ENCODE measurements around the gene IGDCC3. TPM values are rescaled to one million over a fixed set of nuclear protein-coding genes. Genes with fewer than 3 reads are reported as not detected.

Gene IGDCC3
- total RNA-seq, 4 donors from 2014 or later = not detected

DNA sequence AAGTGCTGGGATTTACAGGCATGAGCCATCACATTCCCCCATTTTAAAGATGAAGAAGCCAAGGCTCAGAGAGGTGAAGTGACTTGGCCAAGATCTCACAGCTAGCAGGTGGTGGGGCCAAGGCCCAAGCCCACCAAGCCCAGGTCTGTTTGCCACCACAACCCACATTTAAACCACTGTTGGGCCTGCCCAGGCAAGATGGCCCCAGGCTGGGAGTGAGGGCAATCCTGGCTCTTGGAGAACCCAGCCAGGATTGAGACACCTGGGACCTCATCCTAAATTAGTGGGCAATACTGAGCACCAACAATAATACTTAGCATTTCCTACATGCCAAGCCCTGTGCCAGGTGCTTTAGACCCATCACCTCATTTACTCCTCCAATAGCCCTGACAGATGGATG lies 6.9 kb downstream of the IGDCC3 start:
- no peaks in the 10 kb centered on the region for H3K9me3 ChIP-seq
- no peak overlapping the region for H3K27ac ChIP-seq
- TF ChIP-seq POLR2A (IDR thresholded peaks at IDR 0.05) = no peak
- TF ChIP-seq EP300 (IDR thresholded peaks at IDR 0.05) = no peak
- TF ChIP-seq POLR2AphosphoS5 (IDR thresholded peaks at IDR 0.05) = no peak
- TF ChIP-seq, protein P1, sequence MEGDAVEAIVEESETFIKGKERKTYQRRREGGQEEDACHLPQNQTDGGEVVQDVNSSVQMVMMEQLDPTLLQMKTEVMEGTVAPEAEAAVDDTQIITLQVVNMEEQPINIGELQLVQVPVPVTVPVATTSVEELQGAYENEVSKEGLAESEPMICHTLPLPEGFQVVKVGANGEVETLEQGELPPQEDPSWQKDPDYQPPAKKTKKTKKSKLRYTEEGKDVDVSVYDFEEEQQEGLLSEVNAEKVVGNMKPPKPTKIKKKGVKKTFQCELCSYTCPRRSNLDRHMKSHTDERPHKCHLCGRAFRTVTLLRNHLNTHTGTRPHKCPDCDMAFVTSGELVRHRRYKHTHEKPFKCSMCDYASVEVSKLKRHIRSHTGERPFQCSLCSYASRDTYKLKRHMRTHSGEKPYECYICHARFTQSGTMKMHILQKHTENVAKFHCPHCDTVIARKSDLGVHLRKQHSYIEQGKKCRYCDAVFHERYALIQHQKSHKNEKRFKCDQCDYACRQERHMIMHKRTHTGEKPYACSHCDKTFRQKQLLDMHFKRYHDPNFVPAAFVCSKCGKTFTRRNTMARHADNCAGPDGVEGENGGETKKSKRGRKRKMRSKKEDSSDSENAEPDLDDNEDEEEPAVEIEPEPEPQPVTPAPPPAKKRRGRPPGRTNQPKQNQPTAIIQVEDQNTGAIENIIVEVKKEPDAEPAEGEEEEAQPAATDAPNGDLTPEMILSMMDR (IDR thresholded peaks at IDR 0.05) = no peak
- H3K4me3 ChIP-seq = no peak overlapping the region
- H3K27me3 ChIP-seq = peaks cover 32% of the 10 kb centered on the region
- DNase-seq (ENCODE audit: low spot score in 2 of 2) = no peak
- no peaks in the 10 kb centered on the region for H3K36me3 ChIP-seq
- no peaks in the 10 kb centered on the region for H3K4me1 ChIP-seq

DNA sequence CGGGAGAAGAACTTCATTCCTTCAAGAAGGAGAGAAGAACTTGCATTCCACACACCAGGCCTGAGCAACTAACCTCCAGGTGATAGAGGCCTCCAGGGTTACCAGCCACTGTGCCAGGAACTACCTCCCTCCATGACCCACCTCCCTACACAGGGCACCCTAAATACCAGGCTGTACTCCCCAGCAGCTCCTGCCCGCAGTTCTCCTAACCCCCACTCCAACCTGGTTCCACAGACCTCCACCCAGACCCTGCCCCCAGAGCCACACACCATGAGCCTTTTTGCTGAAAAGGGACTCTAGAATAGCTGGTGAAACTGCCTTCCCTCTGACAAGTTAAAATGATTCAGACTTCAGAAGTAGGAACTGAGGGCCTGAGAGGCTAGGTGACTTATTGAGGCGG lies 8.2 kb downstream of the IGDCC3 start:
- no peak for DNase-seq (ENCODE audit: low spot score in 2 of 2)
- 87% methylated on average over 3 of the region's 3 CpGs for WGBS

DNA sequence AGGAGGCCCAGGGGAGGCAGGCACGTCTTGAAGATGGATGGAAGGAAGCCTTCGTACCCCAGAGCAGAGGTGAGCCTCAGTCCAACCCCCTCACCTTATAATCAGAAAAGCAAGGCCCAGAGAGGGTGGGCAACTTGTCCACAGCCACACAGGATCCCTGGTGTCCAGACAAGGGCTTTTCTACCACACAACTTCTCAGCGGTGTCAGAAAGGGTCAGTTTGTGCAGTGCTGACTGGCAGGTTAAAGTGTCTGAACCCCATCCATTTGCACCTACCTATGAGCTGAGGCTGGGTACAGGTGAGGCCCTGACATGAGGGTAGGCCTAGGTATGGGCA lies 8.6 kb downstream of the IGDCC3 start:
- Histone ChIP-seq H3K9me3 (no peaks in the 10 kb centered on the region), H3K4me1 (no peaks in the 10 kb centered on the region), H3K4me3 (no peak overlapping the region), H3K27me3 (peaks cover 23% of the 10 kb centered on the region), H3K27ac (no peak overlapping the region), H3K36me3 (no peaks in the 10 kb centered on the region)
- WGBS = 93% methylated on average over 3 of the region's 3 CpGs
- no peak for DNase-seq (ENCODE audit: low spot score in 2 of 2)
- TF ChIP-seq EP300 (IDR thresholded peaks at IDR 0.05) = no peak

More for the DNA sequence above, 8.2 kb downstream of the IGDCC3 start:
- H3K27ac ChIP-seq = no peak overlapping the region
- TF ChIP-seq POLR2AphosphoS5 (IDR thresholded peaks at IDR 0.05) (no peak), EP300 (IDR thresholded peaks at IDR 0.05) (no peak)
- TF ChIP-seq, protein P1 (IDR thresholded peaks at IDR 0.05) = no peak
- no peaks in the 10 kb centered on the region for H3K9me3 ChIP-seq
- H3K4me1 ChIP-seq = no peaks in the 10 kb centered on the region
- peaks cover 26% of the 10 kb centered on the region for H3K27me3 ChIP-seq
- no peaks in the 10 kb centered on the region for H3K36me3 ChIP-seq
- H3K4me3 ChIP-seq = no peak overlapping the region

DNA sequence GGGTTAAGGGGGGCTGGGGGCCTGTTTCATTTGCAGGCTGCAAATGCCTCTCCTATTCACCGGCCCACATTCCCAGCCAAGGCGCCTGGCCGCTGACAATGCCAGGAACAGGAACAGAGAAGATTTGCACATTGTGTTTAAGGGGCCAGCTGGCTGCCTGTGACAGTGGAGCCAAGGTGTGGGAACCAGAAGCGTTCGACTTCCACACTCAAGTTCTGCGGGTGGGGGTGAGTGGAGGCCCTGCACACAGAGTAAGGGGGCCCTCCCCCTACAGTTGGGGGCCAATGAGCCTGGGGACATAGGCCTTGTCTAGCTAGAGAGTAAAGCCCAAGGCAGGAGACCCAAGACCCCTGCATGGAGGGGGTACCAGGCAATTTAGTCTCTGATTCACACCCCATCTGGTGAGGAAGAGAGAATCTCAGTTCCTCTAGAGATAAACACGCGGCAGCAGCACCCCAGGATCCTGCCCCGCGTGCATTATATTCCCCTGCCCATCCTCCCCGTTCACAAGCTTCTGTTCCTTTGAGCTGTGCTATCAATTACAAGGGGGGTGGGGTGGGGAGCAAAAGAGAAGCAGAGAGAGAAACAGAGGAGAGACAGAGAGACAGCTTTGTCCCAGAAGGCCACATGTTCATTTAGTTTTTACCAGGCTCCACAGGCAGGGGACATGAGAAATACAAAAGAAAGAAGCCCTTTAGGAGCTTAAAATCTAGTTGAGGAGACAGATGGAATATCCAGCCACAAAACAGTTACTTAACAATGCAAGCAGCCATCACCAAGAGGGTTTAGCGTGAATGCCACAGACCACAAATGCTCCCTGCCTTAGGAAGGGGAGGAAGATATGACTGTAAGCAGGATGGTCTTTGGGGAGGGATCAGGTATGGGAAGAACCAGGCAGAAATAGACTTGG lies 9.2 kb downstream of the IGDCC3 start:
- TF ChIP-seq POLR2A (IDR thresholded peaks at IDR 0.05) (no peak), POLR2AphosphoS5 (IDR thresholded peaks at IDR 0.05) (no peak), EP300 (IDR thresholded peaks at IDR 0.05) (no peak)
- TF ChIP-seq, protein P1 (IDR thresholded peaks at IDR 0.05) = no peak
- Histone ChIP-seq H3K27me3 (peaks cover 16% of the 10 kb centered on the region), H3K4me1 (no peaks in the 10 kb centered on the region), H3K4me3 (no peak overlapping the region), H3K27ac (no peak overlapping the region), H3K9me3 (no peaks in the 10 kb centered on the region), H3K36me3 (no peaks in the 10 kb centered on the region)
- 71% methylated on average over 12 of the region's 12 CpGs for WGBS
- no peak for DNase-seq (ENCODE audit: low spot score in 2 of 2)

DNA sequence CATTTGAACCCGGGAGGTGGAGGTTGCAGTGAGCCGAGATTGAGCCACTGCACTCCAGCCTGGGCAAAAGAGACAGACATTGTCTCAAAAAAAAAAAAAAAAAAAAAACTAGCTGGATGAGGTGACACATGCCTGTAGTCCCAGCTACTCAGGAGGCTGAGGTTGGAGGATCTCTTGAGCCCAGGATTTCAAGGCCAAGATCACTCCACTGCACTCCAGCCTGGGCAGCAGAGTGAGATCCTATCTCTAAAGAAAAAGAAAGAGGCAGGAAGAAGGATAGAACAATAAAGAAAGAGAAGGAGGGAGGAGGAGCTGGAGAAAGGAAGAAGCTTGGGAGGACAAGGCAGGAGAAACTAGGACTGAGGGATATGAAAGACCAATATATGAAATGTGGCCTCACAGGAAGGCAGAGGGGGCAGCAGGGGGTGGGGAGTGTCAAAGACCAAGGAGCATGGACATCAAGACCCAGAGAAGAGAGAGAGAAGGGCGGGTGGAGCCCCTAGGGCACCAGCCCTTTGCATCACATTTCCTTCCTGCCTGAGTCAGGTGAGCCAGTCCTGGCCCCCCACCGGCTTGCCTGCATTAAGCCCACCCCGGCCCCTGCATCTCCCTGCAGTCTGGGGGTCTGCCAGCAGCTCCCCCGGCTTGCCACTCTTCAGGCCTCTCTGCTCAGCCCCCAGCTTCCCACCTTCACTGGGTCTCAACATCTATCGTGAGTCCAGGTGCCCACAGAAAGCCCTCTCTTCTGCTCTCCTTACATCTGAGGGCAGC lies 11.5 kb downstream of the IGDCC3 start:
- DNase-seq (ENCODE audit: low spot score in 2 of 2) = no peak
- Histone ChIP-seq H3K27me3 (peaks cover 6% of the 10 kb centered on the region), H3K9me3 (no peaks in the 10 kb centered on the region), H3K4me3 (no peak overlapping the region), H3K4me1 (no peaks in the 10 kb centered on the region), H3K27ac (no peak overlapping the region), H3K36me3 (no peaks in the 10 kb centered on the region)
- TF ChIP-seq POLR2A (IDR thresholded peaks at IDR 0.05) = no peak
- no peak for TF ChIP-seq POLR2AphosphoS5 (IDR thresholded peaks at IDR 0.05)
- TF ChIP-seq, protein P1 (IDR thresholded peaks at IDR 0.05) = no peak
- no peak for TF ChIP-seq EP300 (IDR thresholded peaks at IDR 0.05)
- 71% methylated on average over 7 of the region's 7 CpGs for WGBS

All from suprapubic skin (tissue), 4 donors.